Panc1 (cell line): ENCODE results near the gene PFN3. TPM values are rescaled to one million over a fixed set of nuclear protein-coding genes. Genes with fewer than 3 reads are reported as not detected.

Experiments used
- ATAC-seq: fragments of 200-7000 bp; cut with Tn5 transposase; 2 replicates; pipeline ENCODE4 v1.9.1; 2020; ENCODE audit warnings: mild to moderate bottlenecking, moderate library complexity
- BruUV-seq: library from RNA; stranded (reverse); fragments of 400-500 nt; replicated peaks from 2 replicates; lab custom pipeline; 2021; lab: Mats Ljungman, UMichigan
- CTCF ChIA-PET: fragments of 300-600 bp; sonication (Branson Sonifier 250); formaldehyde crosslinking; loops from one replicate; lab custom pipeline; 2022; ENCODE audit warnings: antibody characterized with exemption; lab: Charles Lee
- POLR2A ChIA-PET: fragments of 300-600 bp; sonication (Branson Sonifier 250); formaldehyde crosslinking; loops from one replicate; lab custom pipeline; 2022; ENCODE audit warnings: antibody characterized with exemption; lab: Charles Lee
- DNase-seq: peaks from one replicate; pipeline ENCODE4 v3.0.0-alpha.2; 2010; ENCODE audit warnings: low read depth, low spot score
- H3K27ac ChIP-seq: 2 replicates; pipeline ENCODE4 v1.5.1; 2011; ENCODE audit warnings: mild to moderate bottlenecking, low read length, inconsistent platforms
- H3K27me3 ChIP-seq: fragments of 200-500 bp; sonication (Bioruptor generic); 2 replicates; pipeline ENCODE4 v1.6.0; 2014; ENCODE audit warnings: low read length, inconsistent platforms; ENCODE audit not compliant: control insufficient read depth, insufficient read depth
- H3K36me3 ChIP-seq: fragments of 200-500 bp; sonication (Bioruptor generic); 2 replicates; pipeline ENCODE4 v1.5.1; 2014; ENCODE audit warnings: inconsistent platforms, mild to moderate bottlenecking, low read length, moderate library complexity; ENCODE audit not compliant: control insufficient read depth, insufficient read depth
- H3K4me1 ChIP-seq: 2 replicates; pipeline ENCODE4 v1.5.1; 2011; ENCODE audit warnings: inconsistent platforms, mild to moderate bottlenecking, low read length, moderate library complexity; ENCODE audit not compliant: control insufficient read depth, insufficient read depth
- H3K4me3 ChIP-seq, 2 experiments: 2 replicates each; pipeline ENCODE4 v1.5.1; 2011 to 2012; ENCODE audit warnings: low read depth in 2 of 2, low read length in 2 of 2, mild to moderate bottlenecking in 2 of 2, inconsistent platforms in 1 of 2, moderate library complexity in 1 of 2
- H3K9me3 ChIP-seq: fragments of 200-500 bp; sonication (Bioruptor generic); 2 replicates; pipeline ENCODE4 v1.5.1; 2014; ENCODE audit warnings: low read depth, mild to moderate bottlenecking, inconsistent platforms, low read length, moderate library complexity; ENCODE audit not compliant: control insufficient read depth, insufficient read depth
- CTCF ChIP-seq: fragments of 450-650 bp; IDR thresholded peaks from 2 replicates; pipeline ENCODE4 v1.5.1; 2017; ENCODE audit warnings: mild to moderate bottlenecking
- POLR2AphosphoS5 ChIP-seq: IDR thresholded peaks from 2 replicates; pipeline ENCODE4 v1.6.1; 2012; ENCODE audit warnings: mild to moderate bottlenecking, low read depth, low read length, moderate library complexity
- REST ChIP-seq, 2 experiments: IDR thresholded peaks; 2 replicates each; pipeline ENCODE4 v1.6.1; 2011 to 2012; ENCODE audit warnings: low read depth in 2 of 2, control low read depth in 1 of 2, low read length in 1 of 2, mild to moderate bottlenecking in 1 of 2, moderate library complexity in 1 of 2; ENCODE audit not compliant: insufficient read depth in 1 of 2
- SIN3A ChIP-seq: IDR thresholded peaks from 2 replicates; pipeline ENCODE4 v1.6.1; 2012; ENCODE audit warnings: low read depth, mild to moderate bottlenecking, low read length, moderate library complexity, borderline replicate concordance; ENCODE audit not compliant: insufficient read depth
- TCF7L2 ChIP-seq: IDR thresholded peaks from 2 replicates; pipeline ENCODE4 v1.6.1; 2011; ENCODE audit warnings: mild to moderate bottlenecking, low read depth, low read length, inconsistent platforms
- in situ Hi-C: cut with HindIII; loops from 2 replicates; pipeline ENCODE4 v1.10.0; 2016; ENCODE audit warnings: low sequenced_read_pairs, low pct_unique_long_range_greater_than_20kb
- intact Hi-C: fragments of 100-400 bp; cut with micrococcal nuclease; formaldehyde crosslinking; loops from one replicate; pipeline ENCODE4 v1.10.0; 2022; ENCODE audit not compliant: unreplicated experiment
- total RNA-seq: library from RNA; stranded (reverse); gene quantifications from one replicate; pipeline ENCODE4 v1.2.1, GENCODE V29; 2021; ENCODE audit not compliant: unreplicated experiment

The PFN3 gene
- total RNA-seq, 1 experiment from 2014 or later: not detected

GRCh38 chr5:177432839-177433657, 32.6 kb upstream of the PFN3 start:
- Histone ChIP-seq H3K4me3 (no peak overlapping the region), H3K36me3 (no peaks in the 10 kb centered on the region; the same call in 1 of the 2 replicates), H3K4me1 (peaks cover 1% of the 10 kb centered on the region; the same call in 1 of the 2 replicates), H3K9me3 (no peaks in the 10 kb centered on the region), H3K27me3 (no peaks in the 10 kb centered on the region), H3K27ac (no peak overlapping the region)
- BruUV-seq: no TSS peak
- CTCF ChIA-PET: no interaction called here
- ATAC-seq (no peak), DNase-seq (no peak)
- TF ChIP-seq CTCF (no peak), POLR2AphosphoS5 (no peak), REST (IDR thresholded peaks at IDR 0.05; ENCODE audit: insufficient read depth in 1 of 2, low read depth in 2 of 2, low read length in 1 of 2) (no peak), TCF7L2 (no peak), SIN3A (no peak)
- intact Hi-C loops (no loop called here), in situ Hi-C loops (no loop called here)
- POLR2A ChIA-PET: no interaction called here

GRCh38 chr5:177432143-177432838, 31.8 kb upstream of the PFN3 start:
- no peak for ATAC-seq
- H3K9me3 ChIP-seq: no peaks in the 10 kb centered on the region
- no TSS peak for BruUV-seq
- CTCF ChIA-PET: no interaction called here
- H3K36me3 ChIP-seq: no peaks in the 10 kb centered on the region; the same call in 1 of the 2 replicates
- H3K27ac ChIP-seq: no peak overlapping the region
- POLR2A ChIA-PET: interaction anchor here (0.5 to 1.0 kb wide), 2 partner anchors 11 to 19 kb away, joined by 3 read pairs; no protein-coding TSS in a partner anchor
- no peak overlapping the region for H3K4me3 ChIP-seq
- H3K4me1 ChIP-seq: peaks cover 9% of the 10 kb centered on the region
- intact Hi-C loops (no loop called here), in situ Hi-C loops (no loop called here)
- TF ChIP-seq TCF7L2 (no peak), SIN3A (no peak), REST (IDR thresholded peaks at IDR 0.05; ENCODE audit: insufficient read depth in 1 of 2, low read depth in 2 of 2, low read length in 1 of 2) (no peak), POLR2AphosphoS5 (no peak), CTCF (no peak)
- DNase-seq: no peak
- no peaks in the 10 kb centered on the region for H3K27me3 ChIP-seq
